ENCODE data around the gene RNF223.
A peak's percentile ranks its signal among the peaks of the same experiment; 100 is the strongest.

Gene RNF223

DNA sequence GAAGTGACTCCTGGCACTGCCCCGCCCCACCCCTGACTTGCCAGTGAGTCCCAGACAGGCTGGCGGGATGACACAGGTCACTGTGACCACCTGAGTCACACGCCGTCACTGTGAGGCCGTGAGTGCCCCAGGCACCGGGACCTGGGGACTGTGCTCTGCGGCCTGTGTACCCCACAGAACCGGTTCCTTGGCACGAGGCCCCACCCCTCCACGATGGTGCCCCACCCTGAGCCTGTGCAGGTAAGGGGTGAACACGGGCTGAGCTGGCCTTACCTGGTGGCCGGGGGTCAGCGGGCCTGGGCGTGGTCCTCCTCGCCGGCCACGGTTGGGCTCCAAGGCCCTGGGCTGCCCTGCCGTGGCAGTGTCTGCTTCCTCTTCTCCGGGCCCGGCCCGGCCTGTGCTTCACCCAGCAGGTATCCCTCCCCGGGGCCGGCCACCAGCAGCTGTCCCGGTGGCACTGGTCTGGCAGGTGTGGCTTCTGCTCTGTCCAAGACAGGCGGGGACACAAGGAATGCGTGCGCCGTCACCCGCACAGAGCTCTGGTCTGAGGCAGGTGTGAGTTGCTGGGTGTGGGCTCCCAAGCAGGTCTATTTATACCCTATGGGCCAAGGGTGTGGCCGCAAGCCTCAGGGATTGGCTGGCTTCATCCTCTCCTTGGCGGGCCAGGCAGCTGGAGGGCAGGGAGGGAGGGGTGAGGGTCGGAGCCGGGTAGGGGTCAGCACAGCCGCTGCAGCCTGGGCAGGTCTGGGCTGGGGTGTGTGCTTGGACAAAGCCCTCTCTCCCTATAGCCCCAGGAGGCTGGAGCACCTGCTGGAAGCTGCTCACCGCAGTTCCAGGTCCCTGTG, at the start of gene RNF223:
Gene RNF223 (minus strand): TSS at position 564 of the 845 bp plus-strand sequence. CDS start 1,740 bp downstream, outside the sequence.
- TF ChIP-seq, protein P1, sequence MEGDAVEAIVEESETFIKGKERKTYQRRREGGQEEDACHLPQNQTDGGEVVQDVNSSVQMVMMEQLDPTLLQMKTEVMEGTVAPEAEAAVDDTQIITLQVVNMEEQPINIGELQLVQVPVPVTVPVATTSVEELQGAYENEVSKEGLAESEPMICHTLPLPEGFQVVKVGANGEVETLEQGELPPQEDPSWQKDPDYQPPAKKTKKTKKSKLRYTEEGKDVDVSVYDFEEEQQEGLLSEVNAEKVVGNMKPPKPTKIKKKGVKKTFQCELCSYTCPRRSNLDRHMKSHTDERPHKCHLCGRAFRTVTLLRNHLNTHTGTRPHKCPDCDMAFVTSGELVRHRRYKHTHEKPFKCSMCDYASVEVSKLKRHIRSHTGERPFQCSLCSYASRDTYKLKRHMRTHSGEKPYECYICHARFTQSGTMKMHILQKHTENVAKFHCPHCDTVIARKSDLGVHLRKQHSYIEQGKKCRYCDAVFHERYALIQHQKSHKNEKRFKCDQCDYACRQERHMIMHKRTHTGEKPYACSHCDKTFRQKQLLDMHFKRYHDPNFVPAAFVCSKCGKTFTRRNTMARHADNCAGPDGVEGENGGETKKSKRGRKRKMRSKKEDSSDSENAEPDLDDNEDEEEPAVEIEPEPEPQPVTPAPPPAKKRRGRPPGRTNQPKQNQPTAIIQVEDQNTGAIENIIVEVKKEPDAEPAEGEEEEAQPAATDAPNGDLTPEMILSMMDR (conservative IDR thresholded peaks at IDR 0.05) = no peak
- H3K27ac ChIP-seq = peak within 1 kb of the TSS; percentile 71

DNA sequence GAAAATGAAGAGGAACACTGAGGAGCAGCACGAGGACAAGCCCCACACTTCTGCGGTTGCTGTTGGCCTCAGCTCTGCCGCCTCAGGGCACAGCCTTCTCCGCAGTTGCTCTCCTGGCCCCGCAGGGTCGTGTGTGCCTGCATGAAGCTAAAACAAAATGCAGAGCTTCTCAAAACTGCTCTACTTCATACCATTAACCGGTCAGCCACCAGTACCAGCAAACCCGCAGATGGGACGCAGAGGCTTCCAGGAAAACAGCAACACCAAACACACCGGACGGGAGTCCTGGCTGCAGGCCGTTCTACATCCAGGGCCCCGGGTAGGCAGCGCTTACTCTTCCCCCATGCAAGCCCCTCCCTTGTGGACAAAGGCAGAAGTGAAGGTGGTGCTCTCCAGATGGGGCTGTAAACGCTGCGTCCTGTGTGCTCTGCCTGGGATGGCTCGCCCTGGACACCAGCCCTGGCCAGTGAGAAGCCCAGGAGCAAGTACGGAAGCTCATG, 48.9 kb upstream of the RNF223 start:
- H3K27ac ChIP-seq = no peak overlapping the region
- TF ChIP-seq, protein P1 (conservative IDR thresholded peaks at IDR 0.05) = no peak

DNA sequence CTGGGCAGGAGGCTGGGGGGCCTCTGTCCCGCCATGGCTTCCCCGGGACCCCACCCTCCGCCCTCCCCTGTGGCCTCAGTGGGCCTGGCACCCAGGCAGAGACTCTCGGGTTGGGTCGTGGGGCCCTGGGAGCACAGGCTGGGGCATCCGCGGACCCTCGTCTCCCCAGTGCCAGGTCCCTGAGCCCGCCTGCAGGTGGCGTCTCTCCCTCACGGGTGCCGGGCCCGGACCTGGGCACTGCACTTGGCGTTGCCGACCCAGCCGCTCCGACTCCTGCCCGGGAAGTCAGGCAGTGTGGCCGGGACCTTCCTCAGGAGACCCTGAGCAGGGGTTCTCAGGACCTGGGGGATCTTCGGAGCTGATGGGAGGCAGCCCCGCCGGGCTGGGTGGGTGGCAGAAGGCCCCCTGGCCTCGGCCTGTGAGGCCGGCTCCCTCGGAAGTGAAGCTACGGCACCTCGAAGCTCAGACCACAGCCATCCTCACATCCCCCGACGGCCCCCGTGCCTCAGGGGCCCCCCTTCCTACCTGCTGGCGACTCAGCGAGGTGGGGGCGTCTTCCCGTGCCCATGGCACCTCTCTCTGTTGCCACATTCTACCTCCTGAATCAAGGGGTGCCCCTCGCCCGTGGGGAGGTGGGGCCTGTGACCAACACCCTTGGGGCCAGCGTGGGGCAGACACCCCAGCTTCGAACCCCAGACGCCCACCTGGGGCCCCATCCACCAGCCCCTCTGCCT, 48.1 kb upstream of the RNF223 start:
- TF ChIP-seq, protein P1 (conservative IDR thresholded peaks at IDR 0.05) = peak; percentile 98
- H3K27ac ChIP-seq = peak overlapping the region; percentile 58; the same call in 1 of the 2 replicates

GRCh38 chr1:1121611-1122077, 47.5 kb upstream of the RNF223 start:
- TF ChIP-seq, protein P1 (conservative IDR thresholded peaks at IDR 0.05) = no peak
- peak overlapping the region; percentile 58; the same call in 1 of the 2 replicates for H3K27ac ChIP-seq

DNA sequence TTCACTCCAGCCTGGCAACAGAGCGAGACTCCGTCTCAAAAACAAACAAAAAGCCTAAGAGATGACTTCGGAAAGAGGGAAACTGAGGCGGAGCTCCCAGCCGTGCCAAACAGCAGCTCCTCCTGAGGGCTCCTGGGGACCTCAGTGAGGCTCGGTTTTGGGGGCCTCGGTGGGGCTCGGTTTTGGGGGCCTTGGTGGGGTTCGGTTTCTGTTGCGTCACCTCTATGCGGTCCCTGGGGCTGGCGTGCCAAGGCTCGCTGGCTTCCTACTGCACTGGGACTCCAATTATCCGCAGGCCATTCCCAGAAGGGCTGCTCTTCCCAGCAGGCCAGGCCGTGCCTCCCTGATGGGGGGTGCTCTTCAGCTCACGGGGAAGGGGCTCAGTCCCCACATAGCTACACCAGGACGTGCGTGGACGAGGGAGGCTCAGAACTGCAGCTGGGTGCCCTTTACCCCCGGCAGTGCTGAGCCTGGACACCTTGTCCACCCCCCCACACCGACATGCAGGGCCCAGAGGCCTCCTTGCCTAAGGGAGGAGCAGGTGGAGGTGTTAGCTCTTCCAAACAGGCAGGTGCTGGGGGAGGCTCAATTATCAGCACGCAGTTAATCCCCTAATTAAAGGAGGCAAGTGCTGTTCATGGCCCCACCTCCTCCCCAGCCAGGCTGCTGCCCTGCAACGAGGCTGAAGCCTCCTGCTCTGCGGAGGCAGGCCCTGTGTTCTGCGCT, 46.9 kb upstream of the RNF223 start:
- TF ChIP-seq, protein P1 (conservative IDR thresholded peaks at IDR 0.05) = no peak
- no peak overlapping the region; the same call in 1 of the 2 replicates for H3K27ac ChIP-seq

DNA sequence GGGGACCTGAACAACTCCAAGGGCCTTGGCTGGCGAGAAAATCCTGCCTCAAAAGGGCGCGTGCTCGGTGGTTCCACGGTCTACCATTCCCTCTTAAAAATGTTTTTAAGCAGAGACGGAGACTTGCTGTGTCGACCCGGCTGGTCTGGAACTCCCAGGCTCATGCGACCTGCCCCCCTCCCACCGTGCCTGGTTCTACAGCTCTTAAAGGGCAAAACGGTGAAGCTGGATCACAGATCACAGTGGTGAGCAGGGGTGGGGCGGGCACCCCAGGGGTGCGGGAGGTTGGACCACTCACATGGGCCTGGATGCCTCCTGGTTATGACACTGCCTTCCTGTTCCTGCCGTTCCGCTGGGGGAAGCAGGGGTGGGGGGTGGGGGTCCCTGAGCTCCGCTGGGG, 46.0 kb upstream of the RNF223 start:
- no peak overlapping the region for H3K27ac ChIP-seq
- TF ChIP-seq, protein P1 (conservative IDR thresholded peaks at IDR 0.05) = no peak
